Fibroblast of skin of right quadriceps (primary cell): ENCODE data around the gene TRMT6.

Source experiments
- DNase-seq: peaks from one replicate; pipeline ENCODE4 v3.0.0-alpha.2; 2013

TRMT6 gene, protein sequence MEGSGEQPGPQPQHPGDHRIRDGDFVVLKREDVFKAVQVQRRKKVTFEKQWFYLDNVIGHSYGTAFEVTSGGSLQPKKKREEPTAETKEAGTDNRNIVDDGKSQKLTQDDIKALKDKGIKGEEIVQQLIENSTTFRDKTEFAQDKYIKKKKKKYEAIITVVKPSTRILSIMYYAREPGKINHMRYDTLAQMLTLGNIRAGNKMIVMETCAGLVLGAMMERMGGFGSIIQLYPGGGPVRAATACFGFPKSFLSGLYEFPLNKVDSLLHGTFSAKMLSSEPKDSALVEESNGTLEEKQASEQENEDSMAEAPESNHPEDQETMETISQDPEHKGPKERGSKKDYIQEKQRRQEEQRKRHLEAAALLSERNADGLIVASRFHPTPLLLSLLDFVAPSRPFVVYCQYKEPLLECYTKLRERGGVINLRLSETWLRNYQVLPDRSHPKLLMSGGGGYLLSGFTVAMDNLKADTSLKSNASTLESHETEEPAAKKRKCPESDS

GRCh38 chr20:5950271-5951031, at the start of gene TRMT6, which contains the start of gene MCM8:
TSS of gene TRMT6 (minus strand) at chr20:5950533. CDS start at chr20:5950405, 128 bp downstream.
TSS of gene MCM8 (plus strand) at chr20:5950652. CDS start at chr20:5952016, 1,364 bp downstream.
- DNase-seq, result peak; percentile 94

DNA sequence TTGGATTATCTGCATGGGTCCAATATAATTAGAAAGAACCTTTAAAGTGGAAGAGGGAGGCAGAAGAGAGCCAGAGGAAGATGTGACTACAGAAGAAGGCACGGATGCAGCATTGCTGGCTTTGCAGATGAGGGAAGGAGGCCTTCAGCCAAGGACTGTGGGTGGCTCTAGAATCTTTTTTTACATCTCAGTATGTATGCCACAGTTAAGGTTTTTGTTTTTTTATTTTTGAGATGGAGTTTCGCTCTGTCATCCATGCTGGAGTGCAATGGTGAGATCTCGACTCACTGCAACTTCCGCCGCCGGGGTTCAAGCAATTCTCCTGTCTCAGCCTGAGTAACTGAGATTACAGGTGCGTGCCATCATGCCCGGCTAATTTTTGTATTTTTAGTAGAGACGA, 49.5 kb upstream of the TRMT6 start:
- no peak for DNase-seq

- DNase-seq, result no peak
Observed at GRCh38 chr20:5996765-5997164, 46.4 kb upstream of the TRMT6 start.

DNA sequence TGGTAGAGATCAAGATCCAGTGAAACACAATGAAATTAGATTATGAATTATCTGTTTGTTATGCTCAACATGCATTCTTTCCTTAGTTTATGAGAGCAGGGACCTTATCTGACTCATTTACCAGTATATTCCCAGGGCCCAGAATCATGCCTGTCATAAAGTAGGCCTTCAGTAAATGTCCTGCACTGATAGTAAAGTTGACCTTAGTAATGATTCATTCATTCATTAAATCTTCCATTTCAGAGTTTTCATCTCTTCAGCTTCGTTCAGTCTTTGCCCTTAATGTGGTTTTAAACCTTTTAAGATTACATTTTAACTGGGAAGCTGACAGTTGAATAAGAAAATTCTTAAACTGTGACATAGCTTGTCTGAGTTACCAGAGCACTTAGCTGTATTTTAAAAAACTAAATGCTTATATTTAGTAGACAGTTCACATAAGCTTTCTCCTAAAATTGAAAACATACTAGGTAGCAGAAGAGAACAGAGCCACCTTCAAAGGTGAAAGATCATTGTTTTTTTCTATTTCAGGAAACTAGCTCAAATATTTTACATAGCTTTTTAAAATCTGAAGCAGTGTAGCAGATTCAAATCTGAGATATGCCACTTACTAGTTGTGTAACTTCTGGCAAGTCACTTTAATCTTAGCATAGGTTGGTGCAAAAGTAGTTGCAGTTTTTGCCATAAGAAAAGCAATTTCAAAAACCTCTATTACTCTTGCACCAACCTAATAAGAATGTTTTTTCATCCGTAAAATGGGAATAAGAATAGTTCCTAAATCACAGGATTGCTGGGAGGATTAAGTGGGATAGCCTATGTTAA, 41.5 kb upstream of the TRMT6 start:
- DNase-seq, result peak; percentile 18

- DNase-seq, result no peak
Observed at GRCh38 chr20:5990946-5991345, 40.6 kb upstream of the TRMT6 start.

DNA sequence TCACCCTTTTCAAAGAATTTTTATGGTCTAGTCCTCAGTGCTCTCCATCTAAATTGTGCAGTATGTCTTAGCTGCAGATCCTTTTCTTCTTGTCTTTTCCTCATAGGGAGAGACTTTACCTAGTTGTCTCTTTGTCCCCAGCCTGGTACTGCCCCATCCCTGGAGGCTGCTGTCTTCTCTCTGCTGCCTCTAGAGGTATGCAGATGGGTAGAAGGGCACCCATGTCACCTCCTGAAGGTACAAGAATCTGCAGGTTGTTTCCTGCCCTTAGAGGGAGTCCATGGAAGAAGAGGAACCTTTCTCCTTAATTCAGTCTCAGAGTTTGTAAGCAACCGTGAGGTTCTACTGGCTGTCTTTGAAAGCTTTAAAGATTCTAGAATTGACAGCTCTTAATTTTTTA, 39.2 kb upstream of the TRMT6 start:
- no peak for DNase-seq

DNA sequence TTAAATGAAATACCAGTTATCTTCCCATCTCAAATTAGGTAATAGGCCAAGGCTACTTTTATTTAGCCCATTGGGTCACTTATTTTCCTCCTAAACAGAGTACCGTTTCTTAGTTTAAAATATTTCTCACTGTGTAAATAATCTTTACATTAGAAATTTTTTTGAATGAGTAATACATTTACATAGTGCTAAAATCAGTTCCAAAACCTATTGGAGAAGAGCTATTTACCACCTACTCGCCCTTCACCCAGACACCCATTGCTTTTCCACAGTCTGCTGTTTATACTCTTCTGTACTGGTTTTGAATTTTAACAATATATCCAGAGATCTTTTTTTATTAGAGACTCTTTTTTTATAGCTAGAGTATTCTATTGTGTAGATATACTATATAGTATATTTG, 37.0 kb upstream of the TRMT6 start:
- DNase-seq, result no peak

DNA sequence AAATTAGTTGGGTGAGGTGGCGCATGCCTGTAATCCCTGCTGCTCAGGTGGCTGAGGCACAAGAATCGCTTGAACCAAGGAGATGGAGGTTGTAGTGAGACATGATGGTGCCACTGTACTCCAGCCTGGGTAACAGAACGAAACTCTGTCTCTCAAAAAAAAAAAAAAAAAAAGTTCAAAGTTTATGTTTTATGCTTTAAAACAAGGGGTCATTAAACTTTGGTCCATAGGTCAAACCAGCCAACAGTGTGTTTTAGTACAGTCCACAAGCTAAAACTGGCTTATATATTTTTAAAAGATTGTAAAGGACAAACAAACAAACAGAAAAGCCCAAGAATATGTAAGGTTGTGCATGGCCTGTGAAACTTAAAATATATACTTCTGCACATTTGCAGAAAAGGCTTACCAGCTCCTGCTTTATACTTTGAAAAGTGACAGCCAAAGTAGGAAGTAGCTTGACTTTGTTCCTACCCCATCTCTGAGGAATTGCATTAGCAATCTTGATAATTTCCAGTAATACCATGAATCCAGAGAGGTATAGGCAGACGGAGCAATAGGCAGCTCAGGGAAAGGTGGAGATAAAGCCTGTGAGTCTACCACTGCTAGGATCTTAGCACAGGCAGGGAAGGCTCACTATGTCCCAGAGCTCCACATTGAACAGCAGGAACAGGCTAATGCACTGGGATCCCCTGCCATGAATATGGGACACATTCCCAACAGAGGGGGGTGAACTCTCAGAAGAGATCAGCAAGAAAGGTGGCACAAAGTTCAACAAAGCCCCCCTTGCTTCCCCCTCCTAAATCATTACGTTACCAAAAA, 30.6 kb upstream of the TRMT6 start:
- no peak for DNase-seq

DNA sequence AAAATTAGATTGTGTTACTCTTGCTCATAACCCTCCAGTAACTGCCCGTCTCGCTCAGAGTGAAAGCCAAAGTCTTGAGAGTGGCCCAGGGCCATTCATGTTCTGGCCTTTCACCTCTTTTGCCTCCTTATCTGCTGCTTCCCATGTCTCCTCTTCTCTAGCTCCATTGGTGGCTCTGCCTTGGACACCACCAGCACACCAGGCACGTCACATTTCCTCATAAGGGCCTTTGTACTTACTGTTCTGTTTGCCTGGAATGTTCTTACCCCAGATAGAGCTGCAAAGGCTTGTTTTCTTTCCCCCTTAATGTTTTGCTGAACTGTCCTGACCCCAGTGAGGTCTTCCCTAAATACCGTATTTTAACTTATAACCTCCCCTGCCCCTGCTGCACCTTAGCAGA, 29.5 kb upstream of the TRMT6 start:
- DNase-seq, result no peak

- no peak for DNase-seq
Observed at GRCh38 chr20:5977975-5978374, 27.6 kb upstream of the TRMT6 start.

- no peak for DNase-seq
Observed at GRCh38 chr20:5977223-5977622, 26.9 kb upstream of the TRMT6 start.

GRCh38 chr20:5975778-5976177, 25.4 kb upstream of the TRMT6 start:
- DNase-seq, result no peak

- DNase-seq, result no peak
Observed at GRCh38 chr20:5974531-5974930, 24.2 kb upstream of the TRMT6 start.

DNA sequence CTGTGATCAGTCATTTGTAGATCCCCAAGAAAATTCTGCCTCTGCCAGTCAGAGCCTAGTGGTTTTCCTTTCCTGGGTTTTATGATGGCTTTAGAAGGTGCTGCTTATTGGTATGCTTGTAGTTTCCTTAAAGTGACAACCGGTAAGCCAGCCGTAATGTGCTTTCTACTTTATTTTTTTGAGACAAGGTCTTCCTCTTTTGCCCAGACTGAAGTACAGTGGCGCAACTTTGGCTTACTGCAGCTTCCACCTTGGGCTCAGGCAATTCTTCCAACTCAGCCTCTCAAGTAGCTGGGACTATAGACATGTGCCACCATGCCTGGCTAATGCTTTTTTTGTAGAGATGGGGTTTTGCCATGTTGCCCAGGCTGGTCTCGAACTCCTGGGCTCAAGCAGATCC, 23.6 kb upstream of the TRMT6 start:
- no peak for DNase-seq

- peak; percentile 10 for DNase-seq
Observed at GRCh38 chr20:5973172-5973571, 22.8 kb upstream of the TRMT6 start.

DNA sequence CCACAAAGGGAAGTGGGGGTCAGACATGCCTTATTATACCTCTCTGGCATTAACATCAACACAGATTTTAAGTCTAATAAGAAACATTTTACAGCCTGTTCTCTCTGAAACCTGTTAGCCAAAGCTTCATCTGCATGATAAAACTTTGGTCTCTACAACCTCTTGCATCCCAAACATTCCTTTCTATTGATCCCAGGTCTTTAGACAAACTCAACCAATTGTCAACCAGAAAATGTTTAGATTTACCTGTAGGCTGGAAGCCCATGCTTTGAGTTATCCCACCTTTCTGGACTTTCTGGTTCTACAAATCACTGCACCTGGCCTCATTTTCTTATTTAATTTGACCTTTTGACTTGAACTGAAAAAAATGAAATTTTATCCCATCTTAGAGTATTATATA, 20.9 kb upstream of the TRMT6 start:
- no peak for DNase-seq

- no peak for DNase-seq
Observed at GRCh38 chr20:5970381-5970780, 20.0 kb upstream of the TRMT6 start.

GRCh38 chr20:5969940-5970339, 19.6 kb upstream of the TRMT6 start:
- no peak for DNase-seq

DNA sequence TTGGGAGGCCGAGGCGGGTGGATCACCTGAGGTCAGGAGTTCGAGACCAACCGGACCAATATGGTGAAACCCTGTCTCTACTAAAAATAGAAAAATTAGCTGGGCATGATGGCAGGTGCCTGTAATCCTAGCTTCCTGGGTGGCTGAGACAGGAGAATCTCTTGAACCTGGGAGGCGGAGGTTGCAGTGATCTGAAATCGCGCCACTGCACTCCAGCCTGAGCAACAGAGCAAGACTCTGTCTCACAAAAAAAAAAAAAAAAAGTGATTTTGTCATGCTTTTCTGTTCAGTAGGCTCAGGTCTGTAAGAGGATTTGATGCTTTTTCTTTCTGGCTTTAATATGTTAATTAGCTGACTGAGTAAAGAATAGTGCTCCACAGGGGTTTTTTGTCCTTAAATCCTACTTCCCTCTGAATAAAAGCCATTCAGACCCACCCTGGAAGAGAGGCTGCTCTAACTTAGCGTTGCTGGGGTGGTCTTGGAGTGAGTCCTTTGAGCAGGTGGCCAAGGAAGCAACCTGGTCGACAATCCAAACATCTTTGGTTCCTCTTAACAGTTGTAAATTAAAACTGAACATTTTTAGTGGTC, 19.1 kb upstream of the TRMT6 start:
- DNase-seq, result no peak

DNA sequence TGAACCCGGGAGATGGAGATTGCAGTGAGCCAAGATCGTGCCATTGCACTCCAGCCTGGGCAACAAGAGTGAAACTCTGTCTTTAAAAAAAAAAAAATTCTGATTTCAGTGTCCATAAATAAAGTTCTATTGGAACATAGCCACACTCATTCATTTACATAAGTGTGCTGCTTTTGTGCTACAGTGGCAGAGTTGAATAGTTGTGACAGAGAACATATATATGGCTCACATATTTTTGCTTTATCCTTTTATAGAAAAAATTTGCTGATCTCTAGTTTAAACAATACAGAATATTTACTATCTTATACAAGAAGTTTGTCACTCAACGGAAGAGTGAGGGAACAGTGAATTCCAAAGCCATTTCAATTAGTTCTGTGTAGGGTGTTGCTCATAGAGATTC, 18.1 kb upstream of the TRMT6 start:
- DNase-seq, result no peak

- DNase-seq, result no peak
Observed at GRCh38 chr20:5967469-5967868, 17.1 kb upstream of the TRMT6 start.

DNA sequence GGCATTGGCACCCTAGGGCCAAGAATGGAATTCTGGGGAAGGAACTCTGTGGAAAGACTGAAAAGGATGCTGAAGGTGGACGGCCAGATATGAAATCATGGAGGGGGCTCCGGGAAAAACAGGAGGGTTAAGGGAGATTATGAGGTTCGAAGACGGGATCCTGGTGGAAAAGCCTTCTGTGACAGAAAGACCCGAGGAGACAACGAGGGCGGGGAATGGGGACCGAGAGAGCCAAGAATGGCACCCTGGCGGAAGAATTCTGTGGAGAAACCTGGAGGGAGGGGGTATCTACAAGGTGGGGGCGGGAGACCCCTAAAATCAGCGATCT, 426 bp downstream of the TRMT6 start:
- no peak for DNase-seq
